Mononuclear cell (primary cell): ENCODE results near the gene CD38. TPM values are rescaled to one million over a fixed set of nuclear protein-coding genes. Genes with fewer than 3 reads are reported as not detected.
"Not testable (repeated sequence)": the region's sequence is repeated elsewhere in the genome, so short reads cannot be mapped to it uniquely, and the experiment has no call there.

Experiments
- H3K27me3 ChIP-seq: 2 replicates; pipeline ENCODE4 v1.6.0; 2011; ENCODE audit warnings: low read length, control low read depth; ENCODE audit not compliant: insufficient read depth
- H3K4me1 ChIP-seq: 2 replicates; pipeline ENCODE4 v1.5.1; 2011; ENCODE audit warnings: mild to moderate bottlenecking, low read length, control low read depth; ENCODE audit not compliant: insufficient read depth
- H3K4me3 ChIP-seq: 2 replicates; pipeline ENCODE4 v1.5.1; 2011; ENCODE audit warnings: mild to moderate bottlenecking, low read length, moderate library complexity
- H3K9me3 ChIP-seq: 2 replicates; pipeline ENCODE4 v1.5.1; 2011; ENCODE audit warnings: low read depth, mild to moderate bottlenecking, control low read depth, low read length
- total RNA-seq: library from RNA; depleted of rRNA; stranded (reverse); fragments of >200 nt; gene quantifications from one replicate; pipeline ENCODE4 v1.2.3, GENCODE V29; 2012

CD38 gene
- total RNA-seq, result 7.5 TPM

DNA sequence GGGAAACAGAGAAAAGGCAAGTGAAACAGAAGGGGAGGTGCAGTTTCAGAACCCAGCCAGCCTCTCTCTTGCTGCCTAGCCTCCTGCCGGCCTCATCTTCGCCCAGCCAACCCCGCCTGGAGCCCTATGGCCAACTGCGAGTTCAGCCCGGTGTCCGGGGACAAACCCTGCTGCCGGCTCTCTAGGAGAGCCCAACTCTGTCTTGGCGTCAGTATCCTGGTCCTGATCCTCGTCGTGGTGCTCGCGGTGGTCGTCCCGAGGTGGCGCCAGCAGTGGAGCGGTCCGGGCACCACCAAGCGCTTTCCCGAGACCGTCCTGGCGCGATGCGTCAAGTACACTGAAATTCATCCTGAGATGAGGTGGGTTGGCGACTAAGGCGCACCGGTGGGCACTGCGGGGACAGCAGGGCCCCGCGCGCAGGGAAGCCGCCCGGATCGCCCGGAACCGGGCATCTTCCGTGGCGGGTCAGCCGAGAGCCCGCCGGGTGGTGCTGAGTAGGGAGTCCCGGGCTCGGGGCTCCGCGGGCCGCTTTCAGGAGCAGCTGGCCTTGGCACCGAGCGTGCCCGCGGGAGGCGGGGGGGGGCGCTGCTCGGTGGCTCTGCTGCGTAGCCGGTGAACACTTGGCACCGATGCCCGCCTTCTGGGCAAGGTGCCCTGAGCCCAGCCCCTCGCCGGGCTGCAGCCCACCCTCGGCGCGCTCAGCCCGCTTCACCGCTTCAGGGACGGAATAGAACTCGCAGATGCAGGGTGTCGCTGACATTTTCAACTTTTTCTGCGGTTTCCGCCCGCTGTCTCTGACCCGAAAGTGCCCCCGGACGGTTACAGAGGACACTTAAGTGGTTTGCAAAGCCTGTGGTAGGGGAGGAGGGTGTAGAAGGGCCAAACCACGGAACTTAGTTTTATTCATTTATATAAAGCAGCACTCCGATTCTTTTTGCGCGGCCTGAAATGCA is at the start of gene CD38:
Gene CD38, plus strand, starts transcription at position 40 of the 953 bp plus-strand sequence. Its CDS starts 87 bp downstream, at position 127.
- Histone ChIP-seq H3K4me1 (peaks cover 66% of the 10 kb centered on the region), H3K4me3 (peak within 1 kb of the TSS; percentile 43), H3K27me3 (no peaks in the 10 kb centered on the region), H3K9me3 (no peaks in the 10 kb centered on the region)

- H3K4me1 ChIP-seq, result no peaks in the 10 kb centered on the region
- H3K27me3 ChIP-seq, result no peaks in the 10 kb centered on the region
- H3K4me3 ChIP-seq, result no peak overlapping the region
- H3K9me3 ChIP-seq, result no peaks in the 10 kb centered on the region
Measured at GRCh38 chr4:15729910-15730533, 48.1 kb upstream of the CD38 start.

DNA sequence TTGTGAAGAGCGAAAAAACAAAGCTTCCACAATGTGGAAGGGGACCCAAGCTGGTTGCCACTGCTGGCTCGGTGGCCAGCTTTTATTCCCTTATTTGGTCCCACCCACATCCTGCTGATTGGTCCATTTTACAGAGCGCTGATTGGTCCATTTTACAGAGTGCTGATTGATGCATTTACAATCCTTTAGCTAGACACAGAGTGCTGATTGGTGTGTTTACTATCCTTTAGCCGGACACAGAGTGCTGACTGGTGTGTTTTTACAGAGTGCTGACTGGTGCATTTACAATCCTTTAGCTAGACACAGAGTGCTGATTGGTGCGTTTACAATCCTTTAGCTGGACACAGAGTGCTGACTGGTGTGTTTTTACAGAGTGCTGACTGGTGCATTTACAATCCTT is 45.1 kb upstream of the CD38 start:
- H3K27me3 ChIP-seq, H3K9me3 ChIP-seq, H3K4me1 ChIP-seq, H3K4me3 ChIP-seq: not testable (repeated sequence)

DNA sequence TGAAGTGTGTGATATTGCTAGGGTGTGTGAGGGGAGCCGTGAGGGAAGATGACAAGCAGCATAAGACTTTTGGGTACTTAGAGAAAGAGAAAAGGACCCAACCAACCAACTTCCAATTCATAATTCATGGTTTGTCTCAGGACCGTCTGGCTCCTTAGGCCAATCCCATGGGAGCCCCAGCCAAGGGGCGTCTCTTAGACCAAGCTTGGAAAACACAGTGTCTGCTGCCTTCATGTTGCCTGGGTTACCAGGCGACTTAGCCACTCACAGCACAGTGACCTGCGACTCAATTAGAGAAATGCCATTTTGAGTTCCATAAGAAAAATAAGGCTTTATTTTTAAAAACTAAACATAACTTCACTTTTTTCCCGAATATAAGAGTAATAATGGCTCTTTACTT is 42.6 kb upstream of the CD38 start:
- Histone ChIP-seq H3K4me3 (no peak overlapping the region), H3K4me1 (no peaks in the 10 kb centered on the region), H3K27me3 (no peaks in the 10 kb centered on the region), H3K9me3 (no peaks in the 10 kb centered on the region)

- no peaks in the 10 kb centered on the region for H3K27me3 ChIP-seq
- no peak overlapping the region for H3K4me3 ChIP-seq
- no peaks in the 10 kb centered on the region for H3K4me1 ChIP-seq
- H3K9me3 ChIP-seq, result no peaks in the 10 kb centered on the region
Measured at GRCh38 chr4:15736514-15737050, 41.5 kb upstream of the CD38 start.

- Histone ChIP-seq H3K4me1 (no peaks in the 10 kb centered on the region), H3K4me3 (no peak overlapping the region), H3K9me3 (no peaks in the 10 kb centered on the region)
Measured at GRCh38 chr4:15737255-15737654, 40.9 kb upstream of the CD38 start.

DNA sequence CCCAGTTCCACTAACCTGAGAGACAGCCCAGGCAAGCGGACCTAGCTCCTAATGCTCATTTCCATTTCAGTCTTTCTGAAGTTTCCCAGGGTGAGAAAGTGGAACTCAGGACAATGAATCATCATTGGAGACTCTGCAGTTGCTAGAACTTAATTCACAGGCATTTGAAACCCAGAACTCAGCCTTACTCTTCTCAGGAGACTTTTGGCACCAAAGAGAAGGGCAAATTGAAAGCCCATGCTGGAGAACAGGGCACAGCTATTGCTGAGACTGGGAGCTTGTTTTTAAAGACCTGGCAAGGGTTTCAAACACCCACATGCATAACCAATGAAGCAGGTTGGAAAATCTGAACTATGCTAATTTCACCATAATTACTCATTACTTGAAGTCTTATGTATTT is 39.3 kb upstream of the CD38 start:
- Histone ChIP-seq H3K4me1 (no peaks in the 10 kb centered on the region), H3K27me3 (no peaks in the 10 kb centered on the region), H3K9me3 (no peaks in the 10 kb centered on the region), H3K4me3 (no peak overlapping the region)

More at GRCh38 chr4:15737255-15737654, 40.9 kb upstream of the CD38 start:
- H3K27me3 ChIP-seq, result no peaks in the 10 kb centered on the region

DNA sequence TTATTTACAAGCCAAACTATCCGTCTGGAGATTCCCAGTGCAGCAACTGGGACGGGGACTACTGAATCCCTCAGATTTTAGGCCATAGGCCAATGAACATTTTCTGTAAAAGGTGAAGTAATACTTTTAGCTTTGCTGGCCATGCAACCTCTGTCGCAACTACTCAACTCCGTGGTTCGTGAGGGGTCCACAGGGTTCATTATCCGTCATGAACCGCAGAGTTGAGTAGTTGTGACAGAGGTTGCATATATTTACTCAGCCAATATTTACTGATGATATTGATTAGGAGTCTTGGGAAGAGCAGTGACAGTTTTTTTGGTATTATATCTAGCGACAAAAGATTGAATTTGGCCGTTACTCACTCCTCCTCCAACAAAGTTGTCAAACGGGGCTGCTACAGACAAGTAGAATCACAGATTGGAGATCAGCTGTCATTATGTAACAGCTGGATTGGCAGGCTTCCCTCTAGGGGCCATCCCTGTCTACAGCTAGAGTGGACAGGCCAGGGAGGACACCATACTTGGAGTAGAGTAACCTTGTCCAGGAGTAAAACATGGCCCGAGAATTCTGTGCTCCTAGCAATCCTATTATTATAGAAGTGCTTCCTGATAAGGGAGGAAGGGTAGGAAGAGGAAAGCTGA is 37.2 kb upstream of the CD38 start:
- Histone ChIP-seq H3K4me3 (no peak overlapping the region), H3K9me3 (no peaks in the 10 kb centered on the region), H3K4me1 (no peaks in the 10 kb centered on the region), H3K27me3 (no peaks in the 10 kb centered on the region)

DNA sequence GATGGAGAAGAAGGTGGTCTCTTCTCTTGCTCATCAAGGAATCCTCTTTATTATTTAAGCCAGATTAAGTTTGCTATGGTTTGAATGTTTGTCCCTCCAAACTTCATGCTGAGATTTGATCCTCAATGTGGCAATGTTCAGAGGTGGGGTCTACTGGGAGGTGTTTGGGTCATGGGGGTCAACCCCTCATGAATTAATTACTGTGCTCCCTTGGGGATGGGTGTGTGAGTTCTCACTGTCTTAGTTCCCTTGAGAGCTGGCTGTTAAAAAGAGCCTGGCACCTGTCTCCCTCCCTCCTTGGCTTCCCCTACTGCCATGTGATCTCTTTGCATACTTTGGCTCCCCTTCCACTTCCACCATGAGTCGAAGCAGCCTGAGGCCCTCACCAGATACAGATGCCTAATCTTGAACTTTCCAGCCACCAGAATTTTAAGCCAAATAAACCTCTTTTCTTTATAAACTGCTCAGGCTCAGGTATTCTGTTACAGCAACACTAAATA is 36.0 kb upstream of the CD38 start:
- no peaks in the 10 kb centered on the region for H3K27me3 ChIP-seq
- H3K4me1 ChIP-seq, result no peaks in the 10 kb centered on the region
- no peaks in the 10 kb centered on the region for H3K9me3 ChIP-seq
- no peak overlapping the region for H3K4me3 ChIP-seq

- H3K4me1 ChIP-seq, result no peaks in the 10 kb centered on the region
- H3K9me3 ChIP-seq, result no peaks in the 10 kb centered on the region
- no peaks in the 10 kb centered on the region for H3K27me3 ChIP-seq
- no peak overlapping the region for H3K4me3 ChIP-seq
Measured at GRCh38 chr4:15742637-15743036, 35.5 kb upstream of the CD38 start.

DNA sequence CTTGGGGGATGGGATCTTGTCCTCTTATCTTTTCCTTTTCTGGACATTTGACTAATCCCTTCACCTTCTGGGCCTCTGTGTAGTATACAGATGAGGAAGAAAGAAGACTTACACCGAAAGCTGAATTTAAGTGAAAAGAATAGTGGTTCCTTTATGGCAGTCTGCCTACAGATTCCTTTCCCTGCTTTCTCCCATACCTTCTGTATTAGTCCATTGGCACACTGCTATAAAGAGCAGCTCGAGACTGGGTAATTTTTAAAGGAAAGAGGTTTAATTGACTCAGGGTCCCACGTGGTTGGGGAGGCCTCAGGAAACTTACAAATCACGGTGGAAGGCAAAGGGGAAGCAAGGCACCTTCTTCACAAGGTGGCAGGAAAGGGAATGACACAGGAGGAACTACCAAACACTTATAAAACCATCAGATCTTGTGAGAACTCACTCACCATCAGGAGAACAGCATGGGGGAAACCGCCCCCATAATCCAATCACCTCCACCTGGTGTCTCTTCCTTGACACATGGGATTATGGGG is 34.0 kb upstream of the CD38 start:
- Histone ChIP-seq H3K4me3 (no peak overlapping the region), H3K27me3 (no peaks in the 10 kb centered on the region), H3K9me3 (no peaks in the 10 kb centered on the region), H3K4me1 (no peaks in the 10 kb centered on the region)

- Histone ChIP-seq H3K27me3 (no peaks in the 10 kb centered on the region), H3K9me3 (no peaks in the 10 kb centered on the region), H3K4me1 (no peaks in the 10 kb centered on the region), H3K4me3 (no peak overlapping the region)
Measured at GRCh38 chr4:15746110-15746509, 32.0 kb upstream of the CD38 start.

GRCh38 chr4:15749001-15749400 is 29.1 kb upstream of the CD38 start:
- Histone ChIP-seq H3K27me3 (no peaks in the 10 kb centered on the region), H3K9me3 (no peaks in the 10 kb centered on the region), H3K4me1 (peaks cover 5% of the 10 kb centered on the region), H3K4me3 (no peak overlapping the region)

- Histone ChIP-seq H3K4me1 (peaks cover 26% of the 10 kb centered on the region), H3K4me3 (no peak overlapping the region), H3K9me3 (no peaks in the 10 kb centered on the region), H3K27me3 (no peaks in the 10 kb centered on the region)
Measured at GRCh38 chr4:15751153-15751552, 27.0 kb upstream of the CD38 start.

- no peaks in the 10 kb centered on the region for H3K27me3 ChIP-seq
- H3K4me1 ChIP-seq, result peaks cover 42% of the 10 kb centered on the region
- no peak overlapping the region for H3K4me3 ChIP-seq
- no peaks in the 10 kb centered on the region for H3K9me3 ChIP-seq
Measured at GRCh38 chr4:15753081-15753480, 25.0 kb upstream of the CD38 start.
